CD4-positive, alpha-beta T cell treated with Interferon alpha-2 for 1 hour (primary cell): ENCODE results near the gene PARPBP.
A peak's percentile ranks its signal among the peaks of the same experiment; 100 is the strongest.
"Not testable (repeated sequence)": the region's sequence is repeated elsewhere in the genome, so short reads cannot be mapped to it uniquely, and the experiment has no call there.

ENCODE experiments used
- DNase-seq, 2 donors: peaks; one replicate each; pipeline ENCODE4 v3.0.0-alpha.2; 2020 to 2022

Gene PARPBP

DNA sequence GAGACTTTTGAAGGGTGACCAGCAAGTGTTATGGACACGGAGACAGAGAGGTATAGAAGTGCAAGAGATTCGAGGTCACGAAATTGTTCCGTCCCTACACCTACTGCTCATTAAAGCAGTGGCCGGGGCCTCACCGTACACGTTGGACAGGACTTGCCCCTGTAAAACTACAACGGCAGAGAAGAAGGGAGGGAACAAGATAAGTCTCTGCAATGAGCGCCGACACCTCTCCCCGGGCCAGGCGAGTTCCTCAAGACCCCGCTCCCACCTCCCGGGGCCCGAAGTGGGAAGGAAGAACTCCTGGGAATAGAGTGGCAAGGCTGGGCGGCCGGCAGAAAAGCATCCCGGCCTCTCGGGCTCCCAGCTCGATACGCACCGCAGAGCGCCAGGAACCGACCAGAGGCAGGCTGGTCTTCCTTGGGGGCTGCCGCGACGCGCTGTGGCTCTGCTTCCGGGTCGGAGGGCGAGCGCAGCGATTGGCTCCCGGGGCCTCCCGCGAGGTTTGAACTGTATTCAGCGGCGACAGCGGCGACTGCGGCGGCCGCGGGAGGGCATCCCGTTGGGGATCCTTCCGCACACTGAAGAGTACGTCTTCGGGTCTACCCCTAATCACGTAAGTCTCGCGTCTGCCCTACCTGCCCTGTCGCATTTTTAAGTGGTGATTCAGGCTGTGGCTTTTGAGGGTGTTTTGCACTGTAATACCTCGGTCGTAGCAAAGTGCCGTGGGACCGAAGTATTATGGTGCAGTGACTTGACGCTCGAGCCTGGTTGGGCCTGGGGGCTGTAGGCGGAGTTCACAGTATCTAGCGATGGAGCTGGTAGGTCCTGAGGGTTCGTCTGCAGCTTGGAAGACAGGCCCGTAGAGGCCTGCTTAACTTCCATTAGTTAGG is at the start of gene PARPBP, which contains the start of gene NUP37:
PARPBP (plus strand) TSS at position 510 of the 890 bp plus-strand sequence. CDS start 3,706 bp downstream, outside the sequence.
NUP37 (minus strand) TSS at position 441 of the 890 bp plus-strand sequence. CDS start 1,596 bp downstream, outside the sequence.
- peak; percentile 90 to 93 for DNase-seq

DNA sequence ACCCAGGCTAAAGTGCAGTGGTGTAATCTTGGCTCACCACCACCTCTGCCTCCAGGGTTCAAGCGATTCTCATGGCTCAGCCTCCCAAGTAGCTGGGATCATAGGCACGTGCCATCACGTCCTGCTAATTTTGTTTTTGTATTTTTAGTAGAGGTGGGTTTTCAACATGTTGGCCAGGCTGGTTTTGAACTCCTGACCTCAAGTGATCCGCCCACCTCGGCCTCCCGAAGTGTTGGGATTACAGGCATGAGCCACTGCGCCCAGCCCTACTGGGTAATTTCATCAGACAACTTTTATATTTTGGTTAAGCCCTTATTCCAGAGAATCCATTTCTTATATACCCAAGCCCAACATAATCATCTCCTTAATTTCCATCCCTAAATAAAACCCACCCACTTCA is 47.9 kb upstream of the PARPBP start:
- not testable (repeated sequence) for DNase-seq

DNA sequence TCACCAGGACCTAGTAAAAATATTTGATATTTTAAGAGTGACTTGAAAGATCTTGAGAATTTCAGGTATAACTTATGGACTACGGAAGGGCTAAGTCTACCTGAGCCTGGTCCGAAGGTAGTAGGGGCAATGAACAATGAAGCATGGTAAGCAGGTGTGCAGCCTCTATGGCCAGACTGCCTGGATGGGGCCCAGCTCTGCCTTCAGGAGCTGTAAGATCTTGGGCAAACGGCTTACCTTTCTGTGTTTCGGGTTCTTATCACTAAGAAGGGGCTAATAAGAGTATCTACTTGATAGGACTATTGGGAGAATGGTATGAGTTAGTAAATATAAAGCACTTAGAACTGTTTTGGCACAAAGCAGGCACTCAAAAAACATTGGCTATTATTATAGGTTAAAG is 39.1 kb upstream of the PARPBP start:
- DNase-seq = no peak

DNA sequence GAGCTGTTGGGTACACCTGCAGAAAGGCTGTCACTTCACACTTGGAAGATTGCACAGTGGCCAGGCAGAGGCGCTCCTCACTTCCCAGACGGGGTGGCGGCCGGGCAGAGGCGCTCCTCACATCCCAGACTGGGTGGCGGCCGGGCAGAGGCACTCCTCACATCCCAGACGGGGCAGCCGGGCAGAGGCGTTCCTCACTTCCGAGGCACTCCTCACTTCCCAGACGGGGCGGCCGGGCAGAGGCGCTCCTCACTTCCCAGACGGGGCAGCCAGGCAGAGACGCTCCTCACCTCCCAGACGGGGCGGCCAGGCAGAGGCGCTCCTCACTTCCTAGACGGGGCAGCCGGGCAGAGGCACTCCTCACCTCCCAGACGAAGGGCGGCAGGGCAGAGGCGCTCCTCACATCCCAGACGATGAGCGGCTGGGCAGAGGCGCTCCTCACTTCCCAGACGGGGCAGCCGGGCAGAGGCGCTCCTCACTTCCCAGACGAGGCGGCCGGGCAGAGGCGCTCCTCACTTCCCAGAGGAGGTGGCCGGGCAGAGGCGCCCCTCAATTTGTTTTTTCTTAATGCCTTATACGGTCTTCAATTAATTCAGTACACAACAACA is 30.7 kb upstream of the PARPBP start:
- DNase-seq = not testable (repeated sequence)

GRCh38 chr12:102093319-102093718 is 26.7 kb upstream of the PARPBP start:
- no peak for DNase-seq

- peak in 1 of 2 donors; percentile 17 for DNase-seq
These were observed 24.2 kb upstream of the PARPBP start for GRCh38 chr12:102095677-102096263.

DNA sequence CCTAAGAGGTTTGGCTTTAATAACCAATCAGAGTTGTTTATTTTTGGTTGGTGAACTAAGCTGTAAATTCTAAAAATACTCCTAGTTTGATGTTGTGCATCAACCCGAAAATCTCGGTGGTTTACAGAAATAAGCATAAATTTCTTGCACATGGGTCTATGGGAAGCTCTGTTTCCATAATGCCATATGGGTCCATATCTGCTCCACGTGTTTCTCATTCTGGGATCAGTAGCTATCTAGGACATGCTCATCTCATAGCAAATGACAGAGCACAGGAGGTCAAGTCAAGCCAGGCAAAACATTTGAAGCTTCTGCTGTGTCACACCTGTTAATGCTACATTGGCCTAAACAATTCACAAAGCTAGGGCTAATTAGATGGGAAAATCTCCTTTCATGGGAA is 23.1 kb upstream of the PARPBP start:
- DNase-seq = no peak

DNA sequence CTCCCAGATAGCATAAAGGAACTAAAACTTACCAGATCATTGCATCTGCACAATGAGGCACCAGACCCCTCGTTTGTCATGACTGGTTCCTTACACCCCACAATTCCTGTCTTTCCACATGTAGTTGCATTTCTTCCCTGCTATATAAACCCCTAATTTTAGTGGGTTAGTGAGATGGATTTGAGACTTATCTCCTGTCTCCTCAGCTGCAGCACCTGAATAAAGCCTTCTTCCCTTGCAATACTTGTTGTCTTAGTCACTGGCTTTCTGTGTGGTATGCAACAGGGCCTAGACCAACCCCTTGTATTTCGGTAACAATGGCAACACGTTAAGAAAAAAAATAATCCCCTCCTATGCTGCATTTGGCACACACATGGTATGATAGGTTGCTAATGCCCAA is 13.1 kb upstream of the PARPBP start:
- DNase-seq = no peak

- no peak for DNase-seq
These were observed 12.0 kb upstream of the PARPBP start for GRCh38 chr12:102107970-102108369.

DNA sequence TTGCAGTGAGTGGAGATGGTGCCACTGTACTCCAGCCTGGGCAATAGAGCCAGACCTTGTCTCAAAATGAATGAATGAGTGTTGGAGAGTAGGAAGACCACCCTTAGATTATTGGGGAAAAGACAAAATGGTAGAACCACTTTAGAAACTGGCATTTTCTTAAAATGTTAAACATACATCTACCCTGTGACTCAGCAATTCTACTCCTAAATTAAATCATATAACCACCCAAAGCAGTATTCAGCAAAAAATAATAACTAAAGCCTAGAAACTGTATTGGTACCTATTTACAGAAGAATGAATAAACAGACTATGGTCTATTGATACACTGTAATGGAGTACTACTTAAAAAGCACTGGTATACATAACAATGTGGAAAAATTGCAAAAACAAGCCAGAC is 9.2 kb upstream of the PARPBP start:
- DNase-seq = no peak

DNA sequence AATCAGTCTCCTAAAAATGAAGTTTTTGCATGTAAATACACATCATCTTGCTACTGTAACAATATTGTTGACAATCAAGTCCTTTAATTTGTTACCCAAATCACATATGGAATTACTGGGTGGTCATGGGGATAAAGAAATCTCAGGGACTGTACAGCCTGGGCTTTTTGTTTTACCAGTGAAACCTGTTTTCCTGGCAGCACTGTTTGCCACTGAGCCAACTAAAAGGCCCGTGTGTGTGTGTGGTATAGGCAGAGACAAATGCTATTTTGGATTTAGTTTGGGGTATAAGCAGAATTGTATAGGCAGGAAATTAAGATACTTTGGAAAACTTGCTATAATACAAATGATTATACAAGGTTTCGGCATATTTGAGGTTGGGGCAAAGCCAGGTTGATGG is 5.8 kb upstream of the PARPBP start:
- no peak for DNase-seq

GRCh38 chr12:102116392-102116791 is 3.6 kb upstream of the PARPBP start:
- DNase-seq = no peak

DNA sequence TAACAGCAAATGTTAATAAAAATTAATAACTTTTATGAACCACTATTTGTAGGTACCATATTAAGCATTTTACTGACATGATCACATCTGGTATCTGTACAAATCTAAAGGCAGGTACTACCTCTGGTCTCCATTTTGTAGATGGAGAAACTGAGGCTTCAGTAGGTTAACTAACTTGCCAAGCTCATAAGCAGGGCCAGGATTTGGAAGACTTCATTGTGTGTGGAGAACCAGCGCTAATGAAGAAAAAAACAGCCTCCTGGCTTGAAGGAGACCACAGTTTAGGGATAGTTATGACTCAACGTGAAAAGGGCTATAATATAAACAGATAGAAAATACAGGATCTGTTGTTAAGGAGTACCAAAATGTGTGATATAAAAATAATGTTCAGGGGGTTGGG is 1.1 kb upstream of the PARPBP start:
- no peak for DNase-seq

DNA sequence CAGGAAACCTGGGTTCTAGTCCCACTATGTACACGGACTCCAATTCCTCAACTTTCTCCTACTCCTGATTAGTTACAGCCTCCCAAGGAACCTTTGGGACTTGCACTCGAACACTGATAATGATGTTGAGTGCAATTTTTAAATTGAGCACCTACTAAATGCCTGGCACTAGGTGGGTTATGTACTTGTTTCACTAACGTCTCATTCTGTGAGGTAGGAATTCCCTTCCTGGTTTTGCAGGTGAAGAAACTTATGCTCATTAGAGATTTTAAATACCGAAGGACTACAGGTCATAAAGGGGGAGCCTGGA is 536 bp downstream of the PARPBP start:
- no peak for DNase-seq

DNA sequence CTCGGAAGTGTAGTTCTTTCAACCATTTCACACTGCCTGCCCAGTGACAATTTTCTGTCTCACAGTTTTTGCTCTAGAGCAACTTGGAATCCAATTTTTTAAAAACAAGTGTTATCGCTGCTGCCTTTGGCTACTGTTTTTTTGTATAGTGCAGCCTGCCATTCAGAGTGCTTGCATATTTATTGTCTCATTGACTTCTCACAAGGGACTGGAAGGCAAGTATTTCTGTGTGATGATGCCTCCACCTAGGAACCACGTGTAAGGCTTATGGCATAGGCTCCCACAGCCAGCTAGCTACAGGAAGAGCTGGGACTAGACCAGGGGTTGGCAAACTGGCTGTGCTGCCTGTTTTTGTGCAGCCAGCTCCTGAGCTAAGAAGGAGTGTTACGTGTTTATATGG is 903 bp downstream of the PARPBP start:
- DNase-seq = no peak

DNA sequence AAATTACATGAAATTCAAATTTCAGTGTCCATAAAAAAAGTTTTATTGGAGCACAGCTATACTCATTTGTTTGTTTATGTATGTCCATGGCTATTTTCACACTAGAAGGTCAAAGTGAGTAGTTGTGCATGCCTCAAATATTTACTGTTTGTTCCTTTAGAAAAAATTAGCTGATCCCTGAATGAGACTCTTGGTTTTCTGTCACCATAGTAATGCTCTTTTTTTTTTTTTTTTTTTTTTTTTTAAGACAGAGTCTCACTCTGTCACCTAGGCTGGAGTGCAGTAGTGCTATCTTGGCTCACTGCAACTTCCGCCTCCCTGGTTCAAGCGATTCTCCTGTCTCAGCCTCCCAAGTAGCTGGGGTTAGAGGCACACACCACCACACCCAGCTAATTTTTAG is 1.3 kb downstream of the PARPBP start:
- not testable (repeated sequence) for DNase-seq

DNA sequence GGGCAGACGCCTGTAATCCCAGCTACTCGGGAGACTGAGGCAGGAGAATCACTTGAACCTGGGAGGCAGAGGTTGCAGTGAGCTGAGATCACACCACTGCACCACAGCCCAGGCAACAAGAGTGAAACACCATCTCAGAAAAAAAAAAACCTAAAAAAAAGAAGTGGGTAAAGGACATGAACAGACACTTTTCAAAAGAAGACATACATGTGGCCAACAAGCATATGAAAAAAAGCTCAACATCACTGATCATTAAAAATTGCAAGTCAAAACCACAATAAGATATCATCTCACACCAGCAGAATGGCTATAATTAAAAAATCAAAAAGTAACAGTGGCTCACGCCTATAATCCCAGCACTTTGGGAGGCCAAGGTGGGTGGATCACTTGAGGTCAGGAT is 10.7 kb downstream of the PARPBP start:
- DNase-seq = not testable (repeated sequence)

DNA sequence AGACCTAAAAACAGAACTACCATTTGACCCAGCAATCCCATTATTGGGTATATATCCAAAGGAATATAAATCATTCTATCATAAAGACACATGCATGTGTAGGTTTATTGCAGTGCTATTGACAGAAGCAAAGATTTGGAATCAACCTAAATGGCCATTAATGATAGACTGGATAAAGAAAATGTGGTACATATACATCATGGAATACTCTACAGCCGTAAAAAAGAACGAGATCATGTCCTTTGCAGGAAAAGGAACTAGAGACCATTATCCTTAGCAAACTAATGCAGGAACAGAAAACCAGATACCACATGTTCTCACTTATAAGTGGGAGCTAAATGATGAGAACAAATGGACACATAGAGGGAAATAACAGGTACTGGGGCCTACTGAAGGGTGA is 11.5 kb downstream of the PARPBP start:
- DNase-seq = not testable (repeated sequence)

DNA sequence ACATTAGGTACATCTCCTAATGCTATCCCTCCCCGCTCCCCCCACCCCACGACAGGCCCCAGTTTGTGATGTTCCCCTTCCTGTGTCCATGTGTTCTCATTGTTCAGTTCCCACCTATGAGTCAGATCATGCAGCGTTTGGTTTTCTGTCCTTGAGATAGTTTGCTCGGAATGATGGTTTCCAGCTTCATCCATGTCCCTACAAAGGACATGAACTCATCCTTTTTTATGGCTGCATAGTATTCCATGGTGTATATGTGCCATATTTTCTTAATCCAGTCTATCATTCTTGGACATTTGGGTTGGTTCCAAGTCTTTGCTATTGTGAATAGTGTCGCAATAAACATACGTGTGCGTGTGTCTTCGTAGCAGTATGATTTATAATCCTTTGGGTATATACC is 17.6 kb downstream of the PARPBP start:
- DNase-seq = not testable (repeated sequence)

DNA sequence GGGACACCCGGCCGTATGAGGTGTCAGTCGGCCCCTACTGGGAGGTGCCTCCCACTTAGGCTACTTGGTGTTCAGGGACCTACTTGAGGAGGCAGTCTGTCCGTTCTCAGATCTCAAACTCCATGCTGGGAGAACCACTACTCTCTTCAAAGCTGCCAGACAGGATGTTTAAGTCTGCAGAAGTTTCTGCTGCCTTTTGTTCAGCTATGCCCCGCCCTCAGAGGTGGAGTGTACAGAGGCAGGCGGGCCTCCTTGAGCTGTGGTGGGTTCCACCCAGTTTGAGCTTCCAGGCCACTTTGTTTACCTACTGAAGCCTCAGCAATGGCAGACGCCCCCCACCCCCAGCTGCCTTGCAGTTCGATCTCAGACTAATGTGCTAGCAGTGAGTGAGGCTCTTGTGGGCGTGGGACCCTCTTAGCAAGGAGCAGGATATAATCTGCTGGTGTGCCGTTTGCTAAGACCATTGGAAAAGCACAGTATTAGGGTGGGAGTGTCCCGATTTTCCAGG is 22.9 kb downstream of the PARPBP start:
- DNase-seq = not testable (repeated sequence)

- DNase-seq = no peak
These were observed 24.2 kb downstream of the PARPBP start for GRCh38 chr12:102144221-102144620.

- DNase-seq = not testable (repeated sequence)
These were observed 27.1 kb downstream of the PARPBP start for GRCh38 chr12:102147062-102147587.

GRCh38 chr12:102155206-102155605 is 35.2 kb downstream of the PARPBP start:
- DNase-seq = not testable (repeated sequence)
